Keratinocyte (primary cell): ENCODE measurements around the gene ELAVL4. TPM values are rescaled to one million over a fixed set of nuclear protein-coding genes. Genes with fewer than 3 reads are reported as not detected.

ENCODE experiments used
- DNase-seq: peaks from one replicate; pipeline ENCODE4 v3.0.0-alpha.2; 2011; ENCODE audit warnings: low read depth, missing footprints, low spot score
- FAIRE-seq: peaks from 2 replicates; lab custom pipeline; 2011; peaks lifted over from hg19 to GRCh38; lab: Jason Lieb, UNC
- H2AFZ ChIP-seq: 2 replicates; pipeline ENCODE4 v1.6.0; 2012; ENCODE audit warnings: low read length, control low read depth, inconsistent platforms; ENCODE audit not compliant: control insufficient read depth
- H3K27ac ChIP-seq: 2 replicates; pipeline ENCODE4 v1.5.1; 2011; ENCODE audit warnings: low read length; ENCODE audit not compliant: control insufficient read depth, insufficient read depth
- H3K27me3 ChIP-seq: 3 replicates; pipeline ENCODE4 v1.6.0; 2011; ENCODE audit warnings: low read length; ENCODE audit not compliant: control insufficient read depth, insufficient read depth; ENCODE audit errors: extremely low read depth
- H3K36me3 ChIP-seq, 2 experiments: 2 replicates in 1 of 2; 3 replicates in 1 of 2; pipeline ENCODE4 v1.5.1; 2011; ENCODE audit warnings: low read length in 2 of 2, mild to moderate bottlenecking in 1 of 2; ENCODE audit not compliant: control insufficient read depth in 2 of 2, insufficient read depth in 2 of 2; ENCODE audit errors: extremely low read depth in 1 of 2
- H3K4me1 ChIP-seq: 3 replicates; pipeline ENCODE4 v1.5.1; 2011; ENCODE audit warnings: low read length; ENCODE audit not compliant: control insufficient read depth, insufficient read depth; ENCODE audit errors: extremely low read depth
- H3K4me2 ChIP-seq: 3 replicates; pipeline ENCODE4 v1.6.0; 2011; ENCODE audit warnings: low read depth, low read length; ENCODE audit not compliant: control insufficient read depth, insufficient read depth; ENCODE audit errors: extremely low read depth
- H3K4me3 ChIP-seq, 3 experiments: fragments of 200-600 bp in 1 of 3; sonication (generic) in 1 of 3; 2 replicates in 2 of 3; 3 replicates in 1 of 3; pipeline ENCODE4 v1.5.1; 2011 to 2016; ENCODE audit warnings: low read length in 3 of 3, mild to moderate bottlenecking in 3 of 3, control low read depth in 2 of 3, inconsistent platforms in 1 of 3, low read depth in 1 of 3, mixed read lengths in 1 of 3, mixed run types in 1 of 3, moderate library complexity in 1 of 3; ENCODE audit not compliant: control insufficient read depth in 2 of 3, insufficient read depth in 2 of 3; ENCODE audit errors: extremely low read depth in 1 of 3
- H3K79me2 ChIP-seq: 2 replicates; pipeline ENCODE4 v1.6.0; 2012; ENCODE audit warnings: low read length; ENCODE audit not compliant: control insufficient read depth, insufficient read depth
- H3K9ac ChIP-seq: 3 replicates; pipeline ENCODE4 v1.6.0; 2011; ENCODE audit warnings: low read length; ENCODE audit not compliant: control insufficient read depth, insufficient read depth; ENCODE audit errors: extremely low read depth
- H3K9me1 ChIP-seq: 3 replicates; pipeline ENCODE4 v1.6.0; 2011; ENCODE audit warnings: low read length; ENCODE audit not compliant: control insufficient read depth, insufficient read depth; ENCODE audit errors: extremely low read depth
- H3K9me3 ChIP-seq: 2 replicates; pipeline ENCODE4 v1.5.1; 2012; ENCODE audit warnings: low read depth, low read length; ENCODE audit not compliant: control insufficient read depth
- H4K20me1 ChIP-seq: 3 replicates; pipeline ENCODE4 v1.6.0; 2011; ENCODE audit warnings: low read length; ENCODE audit not compliant: control insufficient read depth, insufficient read depth; ENCODE audit errors: extremely low read depth
- CTCF ChIP-seq, 3 experiments: IDR thresholded peaks in 1 of 3; conservative IDR thresholded peaks in 1 of 3; optimal IDR thresholded peaks in 1 of 3; 2 replicates in 2 of 3; 3 replicates in 1 of 3; pipeline versions ENCODE3 to v1.5.1; 2011; ENCODE audit warnings: low read length in 3 of 3, mild to moderate bottlenecking in 3 of 3, moderate library complexity in 2 of 3, control low read depth in 1 of 3, inconsistent platforms in 1 of 3; ENCODE audit not compliant: insufficient read depth in 2 of 3; ENCODE audit errors: extremely low read depth in 1 of 3
- EZH2 ChIP-seq: IDR thresholded peaks from one replicate; pipeline ENCODE4 v1.6.1; 2012; ENCODE audit warnings: inconsistent platforms, mild to moderate bottlenecking, low read length, moderate library complexity
- dilution Hi-C: fragments of 300-500 bp; cut with MboI; formaldehyde crosslinking; loops from one replicate; pipeline ENCODE4 v1.7.0; 2020; ENCODE audit warnings: low sequenced_read_pairs; ENCODE audit not compliant: extremely low pct_ligation_motif_present
- polyA plus RNA-seq, 5 experiments: library from polyadenylated mRNA; depleted of rRNA in 3 of 5; stranded (reverse) in 3 of 5; stranded (forward) in 1 of 5; unstranded in 1 of 5; fragments of >200 nt; gene quantifications; 1 replicate in 1 of 5; 2 replicates in 3 of 5; 3 replicates in 1 of 5; pipeline versions ENCODE4 v1.2.1 to v1.2.3, GENCODE V29; 2011 to 2012; ENCODE audit warnings: missing spikeins in 2 of 5, low read depth in 1 of 5, low replicate concordance in 1 of 5

The ELAVL4 gene
- polyA plus RNA-seq, 1 donor (not counting 4 experiments of a cell fraction or from before 2014, with no cell fraction given): not detected

- H3K9me3 ChIP-seq: no peaks in the 10 kb centered on the region
- H3K79me2 ChIP-seq: no peaks in the 10 kb centered on the region
- no peaks in the 10 kb centered on the region for H3K27me3 ChIP-seq
- no peaks in the 10 kb centered on the region for H3K4me1 ChIP-seq
- H2AFZ ChIP-seq: no peak overlapping the region
- no peaks in the 10 kb centered on the region for H4K20me1 ChIP-seq
- H3K4me2 ChIP-seq: no peak overlapping the region
- H3K4me3 ChIP-seq: no peak overlapping the region
- no peaks in the 10 kb centered on the region for H3K9me1 ChIP-seq
- H3K36me3 ChIP-seq: no peaks in the 10 kb centered on the region
- H3K9ac ChIP-seq: no peak overlapping the region
- dilution Hi-C loops: no loop called here
- no peak overlapping the region for H3K27ac ChIP-seq
- FAIRE-seq (no peak), DNase-seq (no peak)
- no peak for TF ChIP-seq CTCF (optimal IDR thresholded peaks at IDR 0.05 in 1 of 3, IDR thresholded peaks at IDR 0.05 in 1 of 3, conservative IDR thresholded peaks at IDR 0.05 in 1 of 3; ENCODE audit: extremely low read depth in 1 of 3, insufficient read depth in 2 of 3, low read length in 3 of 3)
These were observed 41.9 kb upstream of the ELAVL4 start for GRCh38 chr1:50066806-50067205.

GRCh38 chr1:50074931-50075330 lies 33.8 kb upstream of the ELAVL4 start:
- H4K20me1 ChIP-seq: no peaks in the 10 kb centered on the region
- no peaks in the 10 kb centered on the region for H3K9me3 ChIP-seq
- H3K79me2 ChIP-seq: no peaks in the 10 kb centered on the region
- no peak overlapping the region for H3K4me2 ChIP-seq
- H3K9me1 ChIP-seq: no peaks in the 10 kb centered on the region
- FAIRE-seq: no peak
- DNase-seq: no peak
- no peak overlapping the region for H3K27ac ChIP-seq
- no peak overlapping the region for H3K4me3 ChIP-seq
- no peak for TF ChIP-seq CTCF (optimal IDR thresholded peaks at IDR 0.05 in 1 of 3, IDR thresholded peaks at IDR 0.05 in 1 of 3, conservative IDR thresholded peaks at IDR 0.05 in 1 of 3; ENCODE audit: extremely low read depth in 1 of 3, insufficient read depth in 2 of 3, low read length in 3 of 3)
- no peak for TF ChIP-seq EZH2
- H3K9ac ChIP-seq: no peak overlapping the region
- no peak overlapping the region for H2AFZ ChIP-seq
- no peaks in the 10 kb centered on the region for H3K27me3 ChIP-seq
- dilution Hi-C loops: no loop called here
- no peaks in the 10 kb centered on the region for H3K4me1 ChIP-seq
- H3K36me3 ChIP-seq: no peaks in the 10 kb centered on the region
